ELR (cell line): ENCODE measurements around the gene MACROD2.

Experiments
- DNase-seq: peaks from one replicate; pipeline ENCODE4 v3.0.0-alpha.2; 2015; ENCODE audit warnings: low read depth

The MACROD2 gene

DNA sequence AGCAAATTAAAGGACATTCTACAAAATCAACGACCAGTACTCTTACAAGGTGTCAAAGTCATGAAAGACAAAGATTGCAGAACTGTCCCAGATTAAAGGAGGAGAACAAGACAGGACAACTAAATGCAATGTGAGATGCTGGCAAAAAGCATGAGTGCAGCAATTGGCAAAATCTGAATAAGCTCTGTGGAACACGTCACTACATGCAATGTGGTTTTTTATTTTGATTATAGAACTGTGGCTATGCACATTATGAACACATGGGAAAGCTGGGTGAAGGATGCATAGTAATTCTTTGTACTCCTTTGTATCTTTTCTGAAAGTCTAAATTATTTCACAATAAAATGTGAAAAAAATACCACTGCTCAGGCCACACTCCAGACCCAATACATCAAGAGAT, 2068.6 kb downstream of the MACROD2 start:
- no peak for DNase-seq

DNA sequence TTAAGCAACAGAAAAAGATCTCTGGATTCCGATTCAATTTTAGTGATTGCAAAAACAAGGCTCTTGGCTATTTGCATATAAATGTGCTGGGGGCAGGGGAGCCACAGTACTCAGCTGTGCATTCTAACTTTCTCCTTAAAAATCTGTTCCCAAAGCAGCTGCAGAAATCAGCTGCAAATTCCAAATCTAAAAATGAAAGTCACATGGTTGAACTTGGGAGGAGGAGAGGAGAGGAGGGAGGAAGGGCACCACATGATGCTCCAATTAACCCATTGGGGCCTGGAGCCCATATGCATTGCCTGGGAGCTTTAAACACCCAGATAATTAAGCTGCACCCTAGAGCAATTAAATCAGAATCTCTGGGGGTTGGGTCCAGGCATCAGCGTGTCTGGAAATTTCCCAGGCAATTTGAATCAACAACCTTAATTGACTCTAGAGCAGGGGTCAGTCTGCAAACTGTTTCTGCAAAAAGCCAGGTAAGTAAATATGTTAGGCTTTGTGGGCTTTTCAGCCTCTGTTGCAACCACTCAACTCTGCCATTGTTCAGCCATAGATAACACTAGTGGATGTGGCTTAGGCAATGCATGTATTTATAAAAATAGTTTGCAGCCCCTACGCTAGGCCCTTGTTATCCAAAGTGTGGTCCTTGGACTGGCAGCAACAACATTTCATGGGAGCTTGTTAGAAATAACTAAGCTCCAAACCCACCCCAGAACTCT, 2069.8 kb downstream of the MACROD2 start:
- DNase-seq = no peak

DNA sequence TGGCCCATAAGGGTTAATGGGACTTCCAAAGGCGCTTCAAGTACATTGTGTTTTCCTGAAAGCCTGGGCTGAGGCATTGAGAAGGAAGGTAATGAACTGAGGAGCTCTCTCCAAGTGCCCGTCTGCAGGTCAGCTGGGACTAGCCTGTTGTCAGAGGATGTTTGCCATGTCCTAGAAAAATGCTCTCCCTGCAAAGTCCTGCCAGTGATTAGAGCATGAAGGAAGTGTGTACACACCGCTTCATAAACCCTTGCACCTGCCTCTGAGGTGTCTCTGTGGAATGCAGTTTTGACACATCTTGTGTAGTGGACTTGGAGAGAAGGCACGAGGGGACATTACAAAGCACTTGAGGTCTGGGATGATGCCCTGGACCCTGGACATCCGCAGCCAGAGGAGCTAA, 2071.3 kb downstream of the MACROD2 start:
- DNase-seq = no peak

DNA sequence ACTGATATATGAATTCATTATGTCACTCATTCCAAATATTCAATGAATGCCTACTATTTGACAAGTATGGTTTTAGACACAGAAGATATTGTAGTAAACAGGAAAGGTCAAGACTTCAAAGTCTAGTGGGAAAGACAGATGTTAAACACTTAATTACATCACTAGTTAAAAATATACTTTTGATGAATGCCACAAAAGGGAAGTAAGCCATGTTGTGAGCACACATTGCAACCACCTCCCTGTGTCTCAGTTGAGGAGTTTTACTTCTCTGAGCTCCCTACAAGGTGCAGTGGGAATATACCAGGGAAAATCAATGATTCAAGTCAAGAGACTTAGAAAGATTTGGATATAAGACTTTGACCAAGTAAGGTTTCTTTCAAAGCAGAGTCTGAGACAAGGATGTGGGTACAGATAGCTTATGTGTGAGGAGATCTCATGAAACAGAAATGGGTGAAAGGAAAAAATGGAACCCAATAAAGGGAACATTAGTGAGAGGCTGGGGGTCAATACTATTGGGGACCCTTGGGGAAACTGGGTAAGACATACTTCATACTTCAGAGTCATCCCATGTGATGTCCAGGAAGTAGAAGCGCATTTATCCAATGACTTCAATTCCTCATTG, 2074.2 kb downstream of the MACROD2 start:
- DNase-seq = no peak

DNA sequence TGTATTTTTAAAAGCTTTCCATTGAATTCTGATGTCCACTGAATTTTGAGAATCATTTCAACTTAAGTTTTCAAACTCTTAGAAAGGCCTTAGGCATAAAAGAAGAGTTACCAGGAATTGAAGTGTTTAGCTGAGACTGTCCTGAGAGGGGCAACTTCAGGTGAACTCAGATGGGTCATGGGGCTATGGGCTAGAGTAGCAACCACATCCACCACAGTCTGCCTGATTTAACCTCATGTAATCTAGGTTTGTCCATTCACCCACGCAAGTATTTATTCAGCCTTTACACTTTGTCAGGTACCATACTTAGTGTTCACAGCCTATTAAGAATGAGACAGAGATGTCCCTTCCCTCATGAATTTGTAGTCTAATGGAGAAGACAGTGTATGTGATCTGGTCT, 2076.9 kb downstream of the MACROD2 start:
- DNase-seq = no peak

DNA sequence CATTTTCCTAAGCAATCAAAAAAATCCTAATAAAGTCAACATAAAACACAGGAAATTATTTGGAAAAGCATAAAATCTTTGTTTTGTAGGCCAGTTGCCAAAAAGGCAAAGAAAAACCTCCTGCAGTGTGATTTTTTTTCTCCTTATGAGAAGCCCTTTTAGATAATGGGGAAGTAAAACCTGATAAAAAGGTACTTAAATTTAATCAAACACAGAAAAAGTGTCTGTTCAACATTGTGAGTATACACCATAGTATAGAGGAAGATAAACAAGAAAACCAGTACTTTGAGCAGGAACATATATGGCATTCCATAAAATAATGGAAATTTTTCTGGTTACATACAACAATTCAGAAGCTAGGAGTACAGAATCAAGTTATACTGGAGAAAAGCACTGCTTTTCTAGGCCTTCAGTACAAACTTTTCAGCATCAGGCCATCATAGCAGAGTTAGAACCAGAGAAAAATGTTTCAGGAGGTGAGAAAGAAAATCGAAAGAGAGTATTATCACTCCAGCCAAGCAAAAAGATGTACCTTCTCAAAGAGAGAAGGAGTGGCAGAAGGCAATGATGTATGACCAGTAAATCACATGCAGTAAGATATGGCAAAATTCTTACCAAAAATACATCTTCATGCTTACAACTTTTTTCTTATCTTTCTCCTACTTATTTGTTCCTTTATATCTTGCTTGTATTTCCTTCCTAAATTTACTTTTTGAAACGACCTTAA, 2083.0 kb downstream of the MACROD2 start:
- no peak for DNase-seq

DNA sequence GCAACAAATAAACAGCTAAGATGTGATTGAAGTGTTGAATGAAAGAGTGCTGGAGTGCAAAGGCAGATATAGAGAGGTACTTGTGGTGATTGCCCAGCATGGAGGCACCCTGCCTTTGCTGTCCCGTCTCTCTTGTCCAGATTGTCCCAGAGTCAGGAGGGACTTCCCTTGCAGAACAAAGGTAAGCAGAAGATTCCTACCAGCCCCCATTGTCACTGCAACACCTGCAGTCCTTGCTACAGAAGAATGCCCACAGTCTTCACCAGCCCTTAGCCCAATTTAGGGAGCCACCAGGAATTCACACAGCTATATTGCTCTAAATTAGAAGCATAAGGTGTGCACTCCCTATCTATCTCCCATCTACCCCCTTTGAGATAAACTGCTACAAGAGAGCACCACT, 2086.1 kb downstream of the MACROD2 start:
- no peak for DNase-seq

DNA sequence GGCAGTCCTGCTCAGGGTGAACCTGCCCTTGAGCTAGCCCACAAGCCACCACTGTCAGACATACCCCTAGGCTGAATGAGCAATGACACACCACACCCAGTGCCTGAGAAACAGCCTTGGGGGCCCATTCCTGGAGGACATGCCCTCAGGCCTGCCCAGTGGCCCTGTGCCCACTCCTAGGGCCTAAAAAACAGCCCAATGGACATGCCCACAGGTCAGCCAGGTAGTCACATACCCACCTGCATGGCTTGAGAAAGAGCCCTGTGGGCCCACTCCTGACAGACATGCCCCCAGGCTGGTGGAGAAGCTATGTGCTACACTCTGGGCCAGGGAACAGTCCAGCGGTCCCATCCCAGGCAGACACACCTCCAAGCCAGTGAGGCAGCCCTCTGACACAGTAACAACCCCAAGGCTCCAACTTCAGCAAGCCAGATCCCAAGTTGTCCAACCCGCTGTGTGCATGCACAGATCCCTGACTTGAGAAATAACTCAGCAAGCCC, 2086.8 kb downstream of the MACROD2 start:
- no peak for DNase-seq

DNA sequence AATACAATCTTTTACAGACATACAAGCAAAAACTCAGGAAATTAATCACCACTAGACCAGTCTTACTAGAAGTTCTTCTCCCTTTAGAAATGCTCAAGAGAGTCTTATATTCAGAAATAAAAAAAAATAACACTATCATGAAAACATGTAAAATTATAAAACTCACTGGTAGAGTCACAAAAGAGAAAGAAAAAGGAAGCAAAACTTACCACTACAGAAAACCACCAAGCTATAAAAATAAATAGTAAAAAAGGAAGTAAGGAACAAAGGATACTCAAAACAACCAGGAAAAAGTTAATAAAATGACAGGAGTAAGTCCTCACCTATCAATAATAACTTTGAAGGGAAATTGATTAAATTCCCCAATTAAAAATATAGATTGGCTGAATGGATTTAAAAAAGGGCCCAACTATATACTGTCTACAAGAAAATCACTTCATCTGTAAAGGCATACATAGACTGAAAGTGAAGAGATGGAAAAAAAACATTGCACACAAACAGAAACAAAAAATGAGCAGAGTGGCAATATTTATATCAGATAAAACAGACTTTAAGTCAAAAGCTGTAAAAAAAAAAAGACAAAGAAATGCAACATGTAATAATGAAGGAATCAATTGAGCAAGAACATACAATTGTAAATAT, 2088.4 kb downstream of the MACROD2 start:
- no peak for DNase-seq

DNA sequence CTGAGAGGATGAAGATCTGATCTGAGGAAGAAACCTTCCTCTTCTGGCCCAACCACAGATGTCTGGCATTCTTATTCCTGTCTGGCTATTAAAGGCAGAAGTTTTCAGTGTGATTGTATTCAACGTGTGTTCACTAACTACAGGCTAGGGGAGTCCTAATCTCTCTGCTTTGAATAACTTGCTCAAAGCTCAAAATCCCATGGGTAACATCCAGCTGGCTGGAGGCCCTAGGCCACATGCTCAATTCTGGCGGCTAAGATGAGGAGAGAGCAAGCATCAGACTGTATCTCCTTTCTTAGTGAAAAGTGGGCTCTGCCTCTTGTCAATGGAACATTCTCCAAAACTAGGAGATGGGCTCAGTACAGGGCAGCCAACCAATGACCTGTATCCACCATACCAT, 2099.9 kb downstream of the MACROD2 start:
- no peak for DNase-seq

DNA sequence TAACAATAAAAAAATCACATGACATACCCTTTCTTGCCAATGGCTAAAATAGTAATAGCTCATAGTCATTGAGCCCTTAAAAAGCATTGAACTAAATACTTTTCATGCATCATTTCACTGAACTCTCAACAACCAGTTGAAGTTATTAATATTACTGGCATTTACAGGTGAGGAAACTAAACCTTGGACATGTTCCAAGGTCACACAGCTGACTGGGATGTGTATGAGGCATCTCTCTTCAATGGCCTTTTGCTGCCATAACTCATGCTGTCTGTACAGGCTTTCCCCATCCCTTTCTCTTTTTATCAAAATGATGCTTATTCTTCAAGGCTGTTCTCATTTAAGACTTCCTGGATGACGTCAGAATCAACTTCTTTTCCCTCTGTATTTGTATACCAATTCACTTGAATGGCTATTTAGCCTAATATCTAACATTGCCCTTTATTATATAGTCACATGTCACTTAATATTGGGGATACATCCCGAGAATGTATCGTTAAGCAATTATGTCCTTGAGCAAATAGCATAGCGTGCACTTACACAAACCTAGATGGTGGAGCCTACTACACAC, 2101.5 kb downstream of the MACROD2 start:
- no peak for DNase-seq

DNA sequence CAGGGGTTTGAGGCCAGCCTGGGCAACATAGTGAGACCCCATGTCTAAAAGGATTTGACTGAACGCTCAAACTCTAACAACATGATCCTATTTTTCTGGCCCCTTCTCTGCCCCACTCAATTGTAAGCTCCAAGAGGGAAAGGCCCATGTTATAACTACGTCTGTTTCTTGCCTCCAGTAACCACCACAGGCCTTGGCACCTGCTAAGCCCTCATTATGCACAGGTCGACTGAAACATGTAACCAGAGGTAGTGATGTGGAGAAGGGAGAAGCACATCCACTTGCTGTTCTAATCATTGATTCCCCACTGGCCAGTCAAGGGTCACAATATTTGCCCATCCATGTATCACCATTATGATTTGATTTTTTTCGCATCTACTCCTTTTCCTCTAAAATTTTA, 2102.5 kb downstream of the MACROD2 start:
- no peak for DNase-seq

DNA sequence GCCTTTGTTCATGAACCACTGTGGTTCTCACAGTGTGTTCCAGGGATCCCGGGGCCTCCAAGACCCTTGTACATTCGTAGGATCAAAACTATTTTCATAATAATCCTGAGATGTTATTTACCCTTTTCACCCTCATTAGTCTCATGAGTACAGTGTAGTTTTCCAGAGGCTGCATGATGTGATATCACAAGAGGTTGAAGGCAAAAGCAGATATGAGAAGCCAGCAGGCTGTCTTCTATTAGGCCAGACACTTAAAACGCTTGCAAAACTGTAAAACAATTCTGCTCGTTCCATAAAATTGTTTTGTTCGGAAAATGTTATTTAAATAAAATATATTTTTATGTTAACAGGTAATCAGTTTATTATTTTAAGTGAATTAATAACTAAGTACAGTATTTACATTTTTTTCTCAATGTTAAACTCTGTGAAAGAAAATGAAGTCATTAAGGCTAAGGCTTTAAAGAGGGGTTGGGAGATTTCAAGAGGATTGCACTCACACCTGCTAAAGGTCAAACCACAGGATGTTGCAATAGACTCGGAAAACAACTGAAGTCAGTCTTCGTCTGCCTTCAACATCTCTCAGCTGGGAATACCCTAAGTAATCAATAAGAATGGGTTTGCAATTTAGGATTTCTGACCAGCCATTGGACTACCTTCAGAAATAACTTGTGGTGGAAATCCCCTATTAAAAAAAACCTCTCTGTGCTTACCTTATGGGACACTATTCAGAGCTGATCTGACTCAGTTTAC, 2103.7 kb downstream of the MACROD2 start:
- DNase-seq = no peak

DNA sequence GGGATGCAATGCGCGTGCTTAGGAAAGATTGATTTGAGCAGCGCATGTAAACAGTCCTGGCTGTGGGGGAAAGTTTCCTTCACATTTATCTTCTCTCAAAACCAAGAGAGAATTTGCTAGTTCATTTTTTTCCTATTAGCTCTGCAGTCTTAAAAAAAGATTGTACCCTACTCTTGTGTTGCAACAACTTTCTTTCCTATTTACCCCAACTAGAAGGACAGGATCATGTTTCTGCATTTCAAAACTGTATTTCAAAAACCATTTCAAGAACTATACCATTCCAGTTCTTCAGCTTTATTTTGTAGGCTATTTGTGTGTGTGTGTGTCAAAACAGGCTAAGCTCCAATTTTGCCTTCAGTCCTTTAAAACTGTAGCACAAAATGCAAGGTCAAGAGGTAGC, 2104.8 kb downstream of the MACROD2 start:
- no peak for DNase-seq

DNA sequence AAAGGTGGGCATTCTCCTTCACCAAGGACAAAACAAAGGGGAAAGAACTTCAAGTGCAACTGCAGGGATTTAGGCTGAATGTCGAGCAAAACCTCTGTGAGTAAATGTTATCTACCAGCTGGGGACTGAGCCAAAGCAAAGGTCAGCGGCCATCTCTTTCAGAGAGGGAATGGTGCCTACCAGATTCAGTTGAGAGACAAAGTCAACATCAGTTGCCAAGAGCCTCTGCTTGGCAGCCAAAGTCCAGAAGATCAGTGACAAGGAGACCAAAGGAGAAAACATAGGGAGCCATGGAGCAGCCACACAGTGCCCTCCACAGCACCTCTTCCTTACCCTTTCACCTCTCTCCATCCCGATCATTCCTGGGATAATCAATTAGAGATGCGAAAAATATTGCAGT, 2105.5 kb downstream of the MACROD2 start:
- DNase-seq = no peak
